Fibroblast of the aortic adventitia (primary cell): Measurements from ENCODE around the gene HMG20B. TPM values are rescaled to one million over a fixed set of nuclear protein-coding genes. Genes with fewer than 3 reads are reported as not detected.

Experiments
- DNase-seq: peaks from one replicate; pipeline ENCODE4 v3.0.0-alpha.2; 2010; ENCODE audit warnings: low read depth
- H3K4me3 ChIP-seq: 2 replicates; pipeline ENCODE4 v1.5.1; 2011; ENCODE audit warnings: low read depth, mild to moderate bottlenecking, control low read depth, low read length, moderate library complexity
- total RNA-seq: library from RNA; depleted of rRNA; stranded (reverse); fragments of >200 nt; gene quantifications from 2 replicates; pipeline ENCODE4 v1.2.3, GENCODE V29; 2012; ENCODE audit warnings: low replicate concordance
- TF ChIP-seq, protein P1 (sequence below): IDR thresholded peaks from 2 replicates; pipeline ENCODE4 v1.5.1; 2011; ENCODE audit warnings: mild to moderate bottlenecking, low read length, control low read depth, inconsistent platforms; ENCODE audit not compliant: insufficient read depth

HMG20B gene
- total RNA-seq, 1 donor: 56.6 TPM

DNA sequence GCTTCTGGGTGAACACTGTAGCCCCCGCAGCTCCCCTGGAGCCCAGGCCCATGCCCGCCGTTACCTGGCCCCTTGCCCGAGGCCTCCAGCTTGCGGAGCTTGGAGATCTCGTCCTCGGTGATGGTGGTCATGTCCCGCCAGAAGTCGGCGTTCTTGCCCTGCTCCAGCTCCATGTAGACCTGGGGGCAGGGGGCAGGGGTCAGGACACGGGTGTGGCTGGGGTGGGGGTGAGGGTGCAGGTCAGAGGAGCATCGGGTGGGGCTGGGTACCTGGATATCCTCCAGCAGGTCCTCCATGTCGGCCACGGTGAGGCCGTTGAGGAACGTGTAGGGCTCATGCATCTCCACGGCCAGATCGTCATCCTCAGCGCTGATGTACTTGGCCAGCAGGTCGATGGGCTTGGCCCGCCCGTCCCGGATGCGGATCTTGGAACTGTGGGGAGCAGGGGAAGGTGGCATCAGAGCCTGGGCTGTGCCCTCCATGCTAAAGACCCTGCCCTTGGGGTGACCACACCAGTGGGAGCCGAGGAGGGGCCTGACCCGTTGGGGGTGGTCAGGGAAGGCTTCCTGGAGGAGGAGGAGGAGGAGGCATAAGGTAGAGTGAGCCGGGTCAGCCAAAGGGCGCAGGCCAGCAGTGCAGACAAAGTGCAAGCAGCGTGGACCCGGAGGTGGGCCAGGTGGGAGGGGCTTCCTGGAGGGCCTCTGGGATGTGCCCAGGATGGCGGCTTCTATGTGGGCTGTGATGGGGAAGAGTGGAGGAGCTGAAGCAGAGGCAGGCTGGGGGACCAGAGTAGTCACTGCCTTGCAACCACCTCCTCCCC lies 46.3 kb downstream of the HMG20B start:
- TF ChIP-seq, protein P1, sequence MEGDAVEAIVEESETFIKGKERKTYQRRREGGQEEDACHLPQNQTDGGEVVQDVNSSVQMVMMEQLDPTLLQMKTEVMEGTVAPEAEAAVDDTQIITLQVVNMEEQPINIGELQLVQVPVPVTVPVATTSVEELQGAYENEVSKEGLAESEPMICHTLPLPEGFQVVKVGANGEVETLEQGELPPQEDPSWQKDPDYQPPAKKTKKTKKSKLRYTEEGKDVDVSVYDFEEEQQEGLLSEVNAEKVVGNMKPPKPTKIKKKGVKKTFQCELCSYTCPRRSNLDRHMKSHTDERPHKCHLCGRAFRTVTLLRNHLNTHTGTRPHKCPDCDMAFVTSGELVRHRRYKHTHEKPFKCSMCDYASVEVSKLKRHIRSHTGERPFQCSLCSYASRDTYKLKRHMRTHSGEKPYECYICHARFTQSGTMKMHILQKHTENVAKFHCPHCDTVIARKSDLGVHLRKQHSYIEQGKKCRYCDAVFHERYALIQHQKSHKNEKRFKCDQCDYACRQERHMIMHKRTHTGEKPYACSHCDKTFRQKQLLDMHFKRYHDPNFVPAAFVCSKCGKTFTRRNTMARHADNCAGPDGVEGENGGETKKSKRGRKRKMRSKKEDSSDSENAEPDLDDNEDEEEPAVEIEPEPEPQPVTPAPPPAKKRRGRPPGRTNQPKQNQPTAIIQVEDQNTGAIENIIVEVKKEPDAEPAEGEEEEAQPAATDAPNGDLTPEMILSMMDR: no peak
- DNase-seq: no peak
- H3K4me3 ChIP-seq: no peak overlapping the region

DNA sequence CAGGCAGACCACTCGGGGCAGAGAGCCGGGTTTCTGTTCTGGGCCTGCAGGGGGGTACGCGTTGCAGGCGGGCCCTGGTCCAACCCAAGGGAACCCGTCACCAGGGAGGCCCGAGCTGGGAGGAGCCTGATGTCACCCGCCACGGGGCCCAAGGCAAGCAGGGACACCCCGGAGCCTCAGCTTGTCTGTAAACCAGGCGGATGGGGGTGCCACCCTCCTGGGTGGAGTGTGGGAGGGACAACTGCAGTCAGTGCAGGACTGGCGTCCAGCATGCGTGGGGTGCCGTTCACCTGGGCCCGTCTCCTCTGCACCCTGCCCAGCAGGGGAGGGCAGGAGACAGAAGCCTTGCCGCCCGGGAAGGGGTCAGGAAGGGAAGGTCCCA lies 46.9 kb downstream of the HMG20B start:
- no peak for DNase-seq
- TF ChIP-seq, protein P1: no peak
- H3K4me3 ChIP-seq: no peak overlapping the region

GRCh38 chr19:3620145-3620816 lies 47.5 kb downstream of the HMG20B start:
- DNase-seq: no peak
- no peak overlapping the region for H3K4me3 ChIP-seq
- TF ChIP-seq, protein P1: no peak

DNA sequence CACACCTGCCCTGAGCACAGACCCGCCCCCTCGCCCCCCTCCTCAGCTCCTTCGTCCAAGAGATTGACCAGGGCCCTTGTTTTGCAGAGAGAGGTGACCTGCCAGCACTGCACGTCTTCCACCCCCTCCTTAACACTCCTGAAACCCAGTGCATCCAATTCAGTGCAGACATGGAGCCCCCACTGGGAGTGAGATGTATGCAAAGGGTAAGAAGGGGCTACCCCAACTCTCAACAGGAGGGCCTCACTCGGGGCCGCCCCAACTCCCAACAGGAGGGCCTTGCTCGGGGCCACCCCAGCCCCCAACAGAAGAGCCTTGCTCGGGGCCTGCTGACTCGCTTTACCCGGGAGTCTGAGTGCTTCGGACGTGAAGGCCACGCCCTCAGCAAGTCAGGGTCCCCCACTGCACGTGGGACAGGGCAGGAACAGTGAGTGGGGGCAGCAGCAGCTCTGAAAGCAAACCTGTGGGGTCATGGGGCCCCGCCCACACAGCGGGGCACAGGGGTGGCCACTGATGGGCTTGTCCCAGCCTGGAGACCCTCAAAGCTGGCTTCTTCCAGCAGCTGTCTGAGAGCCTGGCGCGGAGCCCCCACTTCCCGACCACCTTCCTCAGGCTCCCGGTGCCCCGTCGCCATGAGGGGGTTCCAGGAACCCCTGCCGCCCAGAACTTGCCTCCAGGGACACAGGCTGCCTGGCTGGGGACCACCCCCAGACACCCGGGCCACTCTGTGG lies 48.2 kb downstream of the HMG20B start:
- TF ChIP-seq, protein P1: no peak
- H3K4me3 ChIP-seq: no peak overlapping the region
- no peak for DNase-seq

DNA sequence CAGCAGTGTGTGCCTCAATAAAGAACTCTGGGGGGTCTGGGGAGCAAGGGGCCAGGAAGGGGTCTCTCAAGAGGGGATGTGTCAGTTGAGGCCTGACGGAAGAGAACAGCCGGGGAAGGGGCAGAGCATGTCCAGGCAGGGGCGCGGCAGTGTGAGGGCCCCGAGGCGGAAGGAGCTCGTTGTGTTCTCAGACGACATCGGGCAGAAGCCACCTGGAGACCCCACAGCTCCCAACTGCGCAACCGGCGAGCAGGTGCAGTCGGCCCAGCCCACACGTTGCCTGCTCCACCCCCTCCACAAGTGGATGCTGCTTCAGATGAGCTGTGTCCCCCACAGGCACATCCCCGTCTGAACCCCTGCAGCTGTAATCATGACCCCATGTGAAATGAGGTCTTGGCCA lies 48.9 kb downstream of the HMG20B start:
- TF ChIP-seq, protein P1: no peak
- DNase-seq: no peak
- H3K4me3 ChIP-seq: no peak overlapping the region

- no peak for DNase-seq
- H3K4me3 ChIP-seq: no peak overlapping the region
- TF ChIP-seq, protein P1: no peak
These were observed 49.5 kb downstream of the HMG20B start for GRCh38 chr19:3622224-3622623.
